SKM-1 (cell line): ENCODE data around the gene COTL1.

ENCODE experiments used
- DNase-seq: peaks from one replicate; lab custom pipeline; 2025; ENCODE audit not compliant: unreplicated experiment; lab: John Stamatoyannopoulos, UW

COTL1 gene

DNA sequence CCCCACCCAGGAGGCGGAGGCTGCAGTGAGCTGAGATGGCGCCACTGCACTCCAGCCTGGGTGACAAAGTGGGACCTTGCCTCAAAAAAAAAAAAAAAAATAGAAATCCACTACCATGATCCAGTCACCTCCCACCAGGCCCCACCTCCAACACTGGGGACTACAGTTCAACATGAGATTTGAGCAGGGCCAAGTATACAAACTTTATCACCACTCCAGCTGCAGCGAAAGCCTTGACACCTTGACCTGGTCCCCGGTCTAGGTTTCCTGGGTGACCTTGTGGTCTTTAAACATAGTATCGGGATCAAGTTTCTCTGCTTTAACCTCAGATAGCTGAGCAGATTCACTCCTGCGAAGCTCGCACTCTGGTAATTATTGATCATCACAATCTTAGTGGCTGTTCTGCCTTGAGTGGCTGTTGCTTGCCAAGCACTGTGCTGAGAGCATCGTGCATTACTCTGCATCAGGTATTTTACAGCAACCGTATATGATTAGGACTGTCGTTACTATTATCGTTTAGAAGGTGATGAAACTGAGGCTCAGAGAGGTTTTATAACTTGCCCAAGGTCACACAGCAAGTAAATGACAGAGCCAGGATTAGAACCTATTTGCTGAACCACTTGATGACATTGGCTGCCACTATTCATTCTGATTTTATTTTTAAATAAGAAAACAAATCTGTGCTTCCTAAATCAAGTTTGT lies 63.1 kb downstream of the COTL1 start:
- no peak for DNase-seq

DNA sequence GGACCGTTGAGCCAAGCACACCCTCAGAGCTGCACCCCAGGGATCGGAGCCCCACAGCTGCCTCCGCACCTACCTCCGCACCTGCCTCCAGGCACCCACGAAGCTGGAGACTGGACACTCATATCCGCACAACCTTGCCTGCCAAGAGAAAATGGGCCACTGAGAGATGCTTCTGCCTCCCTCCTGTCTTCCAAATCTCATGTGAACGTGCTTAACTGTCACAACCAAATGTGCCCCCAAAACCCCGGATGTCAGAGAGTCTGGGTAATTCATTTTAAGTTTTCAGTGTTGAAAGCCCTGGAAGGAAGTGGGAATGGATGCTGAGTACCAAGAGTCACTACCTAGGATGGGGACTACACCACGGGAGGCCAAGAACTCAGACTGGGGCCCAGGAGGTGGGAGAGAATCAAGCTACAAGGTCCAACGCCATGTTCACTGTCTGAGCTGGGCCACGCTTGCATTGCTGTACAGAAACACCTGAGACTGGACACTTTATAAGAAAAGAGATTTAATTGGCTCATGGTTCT lies 63.9 kb downstream of the COTL1 start:
- DNase-seq: no peak

DNA sequence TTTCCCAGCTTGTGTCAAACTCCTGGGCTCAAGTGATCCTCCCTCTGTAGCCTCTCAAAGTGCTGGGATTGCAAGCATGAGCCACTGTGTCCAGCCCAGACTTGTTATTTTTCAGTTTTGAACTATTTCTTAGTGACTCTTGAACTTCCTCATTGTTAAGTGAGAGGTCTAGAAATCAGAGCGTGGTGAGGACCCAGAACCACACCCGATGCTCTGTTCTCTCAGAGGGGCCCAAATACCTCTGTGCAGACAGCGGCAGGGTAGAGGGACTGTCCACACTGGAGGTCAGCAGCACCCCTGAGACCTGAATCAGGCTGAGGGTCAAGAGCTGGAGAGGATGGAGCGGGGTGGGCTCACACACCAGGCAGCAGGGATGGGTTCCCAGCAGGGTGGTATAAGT lies 65.7 kb downstream of the COTL1 start:
- no peak for DNase-seq

DNA sequence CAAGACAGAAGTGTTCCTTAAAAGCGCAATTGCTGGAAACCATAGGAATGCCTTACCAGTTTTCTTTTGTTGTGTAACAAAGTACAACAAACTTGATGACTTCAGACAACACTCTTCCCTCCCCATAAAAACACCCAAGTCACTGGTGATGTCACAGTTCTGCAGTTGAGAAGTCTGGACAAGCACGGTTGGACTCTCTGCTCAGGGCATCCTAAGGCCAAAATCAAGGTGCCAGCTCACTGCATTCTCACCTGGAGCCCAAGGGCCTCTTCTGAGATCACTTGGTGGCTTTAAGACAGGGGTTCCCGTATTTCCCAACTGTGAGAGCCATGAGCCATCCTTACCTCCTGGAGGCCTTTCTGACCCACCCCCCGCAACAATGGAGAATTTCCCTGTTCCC lies 67.8 kb downstream of the COTL1 start:
- no peak for DNase-seq

DNA sequence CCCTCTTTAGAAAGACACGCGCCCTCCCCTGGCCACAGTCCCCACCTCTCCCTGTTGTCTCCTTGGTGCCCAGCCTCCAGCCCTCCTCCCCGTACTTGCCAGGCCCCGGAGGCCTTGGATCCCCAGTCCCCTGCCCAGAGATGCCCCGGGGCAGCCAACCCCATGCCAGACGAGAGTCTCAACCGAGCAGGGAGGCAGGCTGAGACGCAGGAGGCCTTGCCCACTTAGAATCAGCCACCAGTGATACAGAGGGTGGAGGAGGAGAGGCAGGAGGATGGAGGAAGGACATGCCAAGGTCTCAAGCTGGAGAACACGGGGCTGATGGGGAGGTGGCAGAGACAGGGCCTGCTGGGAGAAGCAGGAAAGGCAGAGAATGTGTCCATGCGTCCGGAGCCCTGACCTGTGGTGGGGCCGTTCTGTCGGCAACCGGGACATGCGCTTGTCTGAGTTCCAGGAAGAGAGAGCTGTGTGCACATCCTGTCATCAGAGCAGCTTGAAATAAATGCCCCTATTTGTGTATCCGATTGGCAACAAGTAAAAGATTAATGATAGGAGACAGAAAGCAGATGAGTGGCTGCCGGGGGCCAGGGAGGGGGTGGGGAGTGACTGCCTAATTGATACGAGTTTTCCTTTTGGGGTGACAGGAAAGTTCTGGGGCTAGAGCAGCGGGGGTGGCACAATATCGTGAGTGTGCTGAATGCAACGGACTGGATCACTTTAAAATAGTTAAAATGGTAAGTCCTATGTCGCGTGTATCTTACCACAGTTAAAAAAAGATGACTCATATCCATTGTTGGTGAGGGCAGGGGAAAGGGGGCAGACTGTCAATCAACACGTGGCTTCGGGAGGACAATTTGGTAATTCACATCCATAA lies 68.7 kb downstream of the COTL1 start:
- no peak for DNase-seq

DNA sequence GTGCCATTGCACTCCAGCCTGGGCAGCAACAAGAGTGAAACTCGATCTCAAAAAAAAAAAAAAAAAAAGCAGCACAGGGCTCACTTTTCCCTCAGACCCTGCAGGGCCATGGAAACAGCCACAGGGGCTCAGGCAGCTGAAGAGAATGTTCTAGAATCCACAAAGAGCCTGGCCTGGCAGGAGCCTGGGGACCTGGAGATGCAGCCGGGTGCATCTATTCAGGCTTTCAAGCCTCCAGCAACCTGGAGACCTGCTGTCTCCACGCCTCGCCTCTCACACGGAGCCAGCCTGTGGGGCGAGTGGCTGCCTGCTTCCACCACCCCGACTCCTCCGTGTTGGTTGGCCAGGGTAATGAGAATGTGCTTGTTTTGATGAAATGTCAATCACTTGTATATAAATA lies 69.4 kb downstream of the COTL1 start:
- DNase-seq: no peak

DNA sequence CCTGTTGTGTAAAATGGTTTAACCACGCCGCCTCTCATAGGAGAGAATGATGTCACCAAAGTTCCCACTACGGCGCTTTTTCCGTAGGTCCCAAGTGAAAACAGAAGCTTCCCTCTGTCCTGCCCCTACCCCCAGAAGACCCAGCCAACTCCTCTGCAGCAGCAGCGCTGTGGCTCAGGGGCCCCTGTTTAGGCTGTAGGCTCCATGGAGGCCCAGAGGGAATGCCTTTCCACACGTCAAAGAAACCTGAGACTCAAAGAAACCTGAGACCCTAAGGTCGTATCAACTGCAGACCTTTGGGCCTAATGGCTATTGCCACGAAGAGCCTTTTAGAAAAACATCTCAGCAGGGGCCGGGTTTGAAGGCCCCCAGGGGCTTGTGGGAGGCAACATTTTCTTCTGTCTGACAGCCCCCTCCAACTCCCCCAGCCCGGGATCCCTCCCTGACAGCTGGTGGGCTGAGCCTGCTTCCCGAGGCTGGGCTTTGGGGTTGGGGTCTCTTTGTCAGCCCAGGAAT lies 70.3 kb downstream of the COTL1 start:
- no peak for DNase-seq

DNA sequence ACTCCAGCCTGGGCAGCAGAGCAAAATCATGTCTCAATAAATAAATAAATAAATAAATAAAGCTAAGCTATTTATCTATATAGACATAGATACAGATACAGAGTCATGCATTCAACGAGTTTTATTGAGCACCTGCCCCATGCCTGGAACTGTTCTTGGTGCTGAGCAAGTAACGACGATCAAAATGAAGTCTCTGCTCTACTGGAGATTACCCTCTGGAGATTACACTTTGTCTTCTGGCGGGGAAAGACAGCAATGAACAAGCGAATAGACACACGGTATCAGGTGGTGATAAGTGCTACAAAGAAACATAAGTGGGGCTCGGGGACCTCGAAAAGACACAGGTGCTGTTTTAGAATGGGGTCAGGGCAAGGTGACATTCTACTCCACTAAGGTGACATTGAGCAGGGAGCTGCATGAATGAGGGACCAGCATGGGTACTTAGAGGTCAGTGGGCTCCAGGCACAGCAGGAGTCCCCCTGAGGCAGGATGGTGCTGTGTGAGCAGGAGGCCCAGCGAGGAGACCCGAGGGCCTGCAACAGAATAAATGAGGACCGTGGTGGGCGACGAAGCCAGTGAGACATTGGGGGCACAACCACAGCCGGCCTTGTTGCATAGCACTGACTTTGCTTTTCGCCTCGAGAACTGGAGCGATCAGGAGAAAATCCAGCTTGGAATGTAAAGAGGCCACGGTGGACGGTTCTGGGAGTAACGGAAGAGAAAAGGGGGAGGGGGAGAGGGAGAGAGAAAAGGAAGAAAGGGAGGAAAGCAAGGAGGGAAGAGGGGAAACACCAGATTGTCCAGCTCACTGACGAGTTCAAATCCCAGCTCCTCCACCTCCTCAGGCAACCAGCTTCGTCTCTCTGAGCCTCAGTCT lies 71.0 kb downstream of the COTL1 start:
- DNase-seq: no peak

DNA sequence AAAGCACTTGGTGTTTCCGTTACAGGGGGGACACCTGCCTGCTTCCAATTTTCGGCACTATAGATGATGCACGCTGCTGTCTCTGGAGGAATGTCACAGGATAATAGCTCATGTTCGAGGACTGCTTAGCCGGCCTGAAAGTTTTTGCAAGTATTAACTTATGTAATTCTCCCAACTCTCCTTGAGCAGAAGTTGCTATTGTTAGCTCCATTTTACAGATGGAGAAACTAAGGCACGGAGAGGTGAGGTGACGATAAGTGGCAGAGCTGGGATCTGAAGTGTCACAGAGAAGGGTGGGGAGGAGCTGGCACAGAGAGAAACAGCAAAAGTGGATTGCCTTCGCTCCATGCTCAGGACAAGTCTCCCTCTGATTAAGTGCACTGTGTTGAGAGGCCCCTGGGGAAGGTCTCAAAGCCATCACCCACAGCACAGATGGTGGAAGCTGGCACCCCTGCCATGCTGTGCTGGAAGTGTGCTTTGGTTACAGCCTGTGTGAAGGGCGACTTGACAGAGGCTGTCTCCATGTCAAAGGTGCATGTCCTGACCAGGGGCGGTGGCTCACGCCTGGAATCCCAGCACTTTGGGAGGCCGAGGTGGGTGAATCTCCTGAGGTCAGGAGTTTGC lies 72.7 kb downstream of the COTL1 start:
- no peak for DNase-seq

DNA sequence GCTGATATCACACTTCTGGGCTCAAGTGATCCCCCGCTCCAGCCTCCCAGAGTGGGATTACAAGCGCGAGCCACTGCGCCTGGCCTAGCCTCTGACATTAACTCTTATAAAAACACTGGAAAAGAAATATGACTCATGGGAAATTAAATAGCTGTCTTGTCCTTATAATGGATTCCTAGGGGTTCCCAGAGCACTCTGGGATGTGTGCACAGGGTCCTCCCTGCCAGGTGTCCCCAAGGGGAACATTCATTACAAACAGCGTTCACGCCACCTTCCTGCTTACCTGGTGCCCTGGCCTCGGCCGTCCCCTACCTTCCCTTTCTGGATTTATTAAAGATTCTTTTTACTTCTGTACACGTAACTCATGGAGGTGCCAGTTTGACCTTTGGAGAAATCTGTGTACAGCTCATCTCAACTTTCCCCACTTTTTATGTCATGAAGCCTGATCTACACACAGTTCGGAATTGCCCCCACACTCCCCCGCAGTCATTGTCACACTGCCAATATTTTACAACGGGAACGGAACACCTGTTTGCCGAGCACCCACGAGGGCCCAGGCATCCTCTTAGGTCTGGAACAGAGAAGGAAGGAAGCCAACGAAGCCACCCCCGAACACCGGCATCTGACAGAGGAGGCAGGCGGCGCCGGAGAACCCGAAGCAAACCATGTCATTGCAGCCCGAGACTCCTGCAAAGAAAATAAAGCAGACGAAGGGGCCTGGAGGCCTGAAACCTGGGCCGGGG lies 73.7 kb downstream of the COTL1 start:
- no peak for DNase-seq

DNA sequence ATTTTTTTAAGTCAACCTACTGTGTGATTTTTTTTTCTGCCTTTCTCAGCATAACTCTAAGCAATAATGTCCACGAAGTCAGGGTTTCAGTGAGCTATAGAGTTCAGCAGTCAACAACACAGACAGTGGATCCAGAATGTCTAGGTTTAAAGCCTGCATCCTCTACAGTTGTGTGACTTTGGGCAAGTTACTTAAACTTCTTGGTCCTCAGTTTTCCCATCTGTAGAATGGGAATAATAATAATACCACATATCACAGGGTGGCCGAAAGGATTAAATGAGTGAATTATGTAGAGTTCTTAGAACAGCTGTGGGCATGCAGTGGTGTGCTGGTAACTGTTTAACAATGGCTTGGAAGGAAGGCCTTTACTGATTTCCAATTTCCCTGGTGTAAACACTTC lies 74.6 kb downstream of the COTL1 start:
- no peak for DNase-seq

DNA sequence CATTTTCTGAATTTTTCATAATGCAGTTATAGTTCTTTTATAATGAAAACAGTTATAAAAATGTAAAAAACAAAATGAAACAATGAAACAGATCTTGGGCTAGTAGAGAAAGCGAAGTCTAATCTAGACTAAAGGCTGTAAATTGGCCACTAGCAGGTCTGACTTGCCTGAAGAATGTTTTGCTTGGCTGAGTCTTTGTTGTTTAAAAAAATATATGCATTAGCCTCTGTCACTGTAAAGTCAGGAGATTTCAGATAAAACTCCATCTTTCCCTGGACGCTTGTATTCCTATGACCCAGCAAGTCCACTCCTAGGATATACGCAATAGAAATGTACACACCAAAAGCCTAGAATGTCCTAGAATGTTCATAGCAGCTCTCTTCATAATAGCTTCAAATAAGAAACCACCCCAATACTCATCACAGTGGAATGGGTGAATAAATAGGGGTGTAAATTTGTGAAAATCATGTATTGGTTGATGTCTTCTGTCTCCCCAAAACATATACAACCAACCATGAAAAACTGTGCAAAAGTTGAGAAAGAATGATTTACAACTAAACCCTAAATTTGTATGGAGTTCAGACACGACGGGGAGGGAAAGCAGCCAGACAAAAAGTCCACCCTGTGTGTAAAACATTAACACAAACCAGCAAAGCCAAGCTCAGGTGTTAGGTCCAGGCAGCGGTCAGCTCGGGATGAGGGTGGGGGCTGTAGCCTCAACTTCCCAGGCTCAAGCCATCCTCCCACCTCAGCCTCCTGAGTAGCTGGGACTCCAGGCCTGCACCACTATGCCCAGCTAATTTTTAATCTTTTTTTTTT lies 75.7 kb downstream of the COTL1 start:
- DNase-seq: no peak

DNA sequence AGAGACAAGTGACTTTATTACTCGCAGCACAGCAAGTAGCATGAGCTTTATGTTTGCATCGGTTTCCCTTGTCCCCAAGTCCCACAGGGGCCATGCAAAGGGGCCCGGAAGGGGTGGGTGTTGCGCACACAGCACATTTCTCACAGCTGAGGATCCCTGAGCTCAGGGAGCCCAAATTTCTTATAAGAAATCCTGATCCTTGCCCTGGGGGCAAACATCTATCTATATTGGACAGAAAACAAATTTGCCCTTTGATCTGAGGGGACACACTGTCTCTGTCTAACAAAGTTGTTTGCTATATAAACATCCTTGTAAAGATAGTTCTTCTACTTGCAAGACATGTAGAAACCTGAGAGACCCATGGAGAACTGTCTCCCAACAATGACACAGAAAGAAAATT lies 77.7 kb downstream of the COTL1 start:
- DNase-seq: no peak

DNA sequence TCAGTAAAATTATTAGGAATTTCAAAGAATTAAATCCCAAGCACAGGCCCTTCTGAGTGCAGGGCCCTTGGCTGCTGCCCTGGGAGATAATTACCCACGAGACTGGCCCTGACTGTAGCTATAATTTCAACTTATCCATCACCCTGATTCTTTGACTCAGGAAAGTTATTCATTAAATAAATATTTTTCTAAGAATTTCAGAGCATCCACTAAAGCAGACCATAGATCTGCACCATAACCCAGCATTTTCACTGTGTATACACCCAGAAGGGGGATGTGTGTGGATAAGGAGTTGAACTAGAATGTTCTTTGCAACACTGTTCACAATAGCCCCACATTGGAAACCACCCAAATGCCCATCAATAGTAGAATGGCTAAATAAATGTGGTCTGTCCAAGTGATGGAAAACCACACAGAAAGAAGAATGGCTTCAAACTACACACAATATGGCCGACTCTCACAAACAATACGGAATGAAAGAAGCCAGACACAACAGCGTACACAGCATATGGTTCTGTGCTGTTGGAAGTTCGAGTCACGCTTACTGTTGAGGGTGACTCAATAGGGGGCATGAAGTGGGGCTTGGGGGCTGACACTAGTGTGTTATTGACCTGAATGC lies 79.5 kb downstream of the COTL1 start:
- no peak for DNase-seq

DNA sequence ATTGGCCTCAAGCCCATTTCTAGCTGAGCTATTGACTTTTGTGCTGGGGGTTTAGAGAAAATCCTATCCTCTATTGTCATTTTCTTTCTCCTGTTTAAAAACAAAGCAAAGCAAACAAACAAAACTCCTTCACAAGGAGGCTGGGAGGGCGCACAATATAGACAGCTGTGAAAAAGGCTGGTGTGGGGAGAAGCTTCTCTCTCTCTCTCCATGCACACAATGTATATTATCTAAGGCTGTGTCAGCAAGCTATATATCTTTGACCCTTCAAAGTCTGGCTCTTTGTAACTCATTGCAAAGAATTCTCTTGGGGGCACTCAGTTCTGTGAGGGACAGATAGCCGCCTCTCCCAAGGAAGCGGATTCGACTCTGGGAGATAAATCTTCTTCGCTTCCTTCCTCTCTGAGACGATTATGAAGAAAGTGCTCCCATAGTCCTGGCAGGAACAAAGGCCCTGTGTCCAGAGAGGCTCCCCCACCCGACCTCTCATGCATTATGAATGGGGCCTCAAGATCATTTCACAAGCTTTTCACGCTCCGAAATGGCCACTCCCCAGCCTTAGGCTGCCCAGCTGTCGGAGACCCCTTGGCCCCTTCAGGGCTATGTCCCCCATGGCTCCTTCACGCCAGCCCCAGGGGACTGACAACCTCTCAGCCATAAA lies 80.3 kb downstream of the COTL1 start:
- DNase-seq: no peak

DNA sequence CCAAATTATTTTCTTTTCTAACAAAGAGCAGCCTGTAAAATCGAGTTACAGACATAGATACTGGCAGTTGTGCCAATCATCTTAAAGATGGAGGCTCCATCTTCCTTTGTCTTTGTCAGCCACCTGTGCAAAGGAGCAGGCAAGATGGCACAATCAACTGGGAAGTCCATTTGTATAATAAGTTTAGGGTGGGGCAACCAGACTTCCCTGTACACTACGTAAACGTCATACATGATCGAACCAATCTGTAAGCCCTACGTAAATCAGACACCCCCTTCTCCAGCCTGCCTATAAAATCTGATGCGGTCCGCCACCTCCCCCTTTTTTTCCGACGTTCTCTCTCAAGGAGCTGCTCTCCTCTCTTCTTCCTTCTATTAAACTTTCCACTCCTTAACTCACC lies 82.0 kb downstream of the COTL1 start:
- no peak for DNase-seq

DNA sequence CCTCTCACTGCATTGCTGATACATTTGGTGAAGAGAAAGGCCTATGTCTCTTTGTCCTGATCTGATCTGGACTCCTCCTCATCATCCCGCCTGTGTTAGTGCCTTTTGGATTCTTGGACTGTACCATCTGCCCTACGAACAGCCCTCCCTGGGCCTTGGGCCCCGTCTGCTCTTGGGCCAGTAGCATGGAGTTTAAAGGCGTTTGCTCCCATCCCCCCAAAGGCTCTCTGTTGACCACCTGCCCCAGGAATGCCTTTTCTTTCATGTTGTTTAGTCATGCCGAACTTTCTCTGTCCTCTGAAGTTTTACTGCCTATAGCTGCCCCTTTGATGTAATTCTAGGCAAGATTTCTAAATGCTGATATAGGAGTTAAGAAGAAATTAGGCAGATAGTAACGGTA lies 82.5 kb downstream of the COTL1 start:
- no peak for DNase-seq

DNA sequence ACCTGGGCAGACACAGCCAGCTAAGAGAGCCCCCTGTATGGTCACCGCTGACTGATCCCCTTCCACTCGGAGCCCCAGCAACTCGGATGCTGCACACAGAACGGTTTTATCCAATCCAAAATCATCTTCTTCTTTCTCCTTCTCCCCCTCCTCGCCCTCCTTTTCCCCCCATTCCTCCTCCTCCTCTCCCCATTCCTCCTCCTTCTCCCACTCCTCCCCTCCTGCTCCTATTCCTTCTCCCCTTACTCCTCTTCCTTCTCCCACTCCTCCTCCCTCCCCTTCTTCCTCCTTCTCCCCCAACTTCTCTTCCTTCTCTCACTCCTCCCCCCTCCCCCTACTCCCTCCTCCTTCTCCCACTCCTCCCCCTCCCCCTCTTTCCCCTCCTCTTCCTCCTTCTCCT lies 83.1 kb downstream of the COTL1 start:
- DNase-seq: no peak
